ENCODE results near the gene GPS2. TPM values are rescaled to one million over a fixed set of nuclear protein-coding genes. Genes with fewer than 3 reads are reported as not detected.

The GPS2 gene
- total and polyA plus RNA-seq, 10 of the 15 experiments (the other 5 are each of a cell fraction or from before 2014, with no cell fraction given) = 10.2 to 96.4 (median 42.5) TPM

DNA sequence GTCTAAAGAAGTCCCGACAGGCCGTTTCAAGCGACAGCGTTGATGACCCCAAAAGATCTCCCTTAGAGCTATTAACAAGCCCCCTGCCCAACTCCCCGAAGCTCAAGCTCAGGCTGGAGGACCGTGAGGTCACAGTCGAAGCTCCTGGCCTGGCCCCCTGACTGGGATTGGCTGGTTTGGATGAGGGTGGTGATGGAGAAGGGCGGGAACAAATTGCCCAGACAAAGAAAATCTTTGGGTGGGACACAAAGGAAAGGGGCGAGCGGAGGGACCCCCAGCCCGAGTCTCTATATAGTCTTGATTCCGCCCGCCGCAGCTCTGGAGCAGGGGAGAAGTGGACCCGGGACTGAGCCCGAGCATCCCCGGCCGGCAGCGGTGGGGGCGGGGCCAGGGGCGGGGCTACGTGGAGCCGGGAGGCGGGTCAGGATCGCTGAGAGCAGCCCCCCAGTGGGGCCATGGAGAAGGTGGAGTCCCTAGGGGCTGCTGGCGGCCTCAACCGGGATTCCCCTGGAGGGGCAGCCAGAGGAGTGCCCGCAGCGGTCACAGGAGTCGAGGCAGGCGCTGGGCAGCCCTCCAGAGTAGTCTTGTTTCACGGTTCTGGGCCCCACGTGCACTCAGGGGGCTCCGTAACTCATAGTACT lies 15.0 kb upstream of the GPS2 start (continued):
- TF ChIP-seq, protein P1, sequence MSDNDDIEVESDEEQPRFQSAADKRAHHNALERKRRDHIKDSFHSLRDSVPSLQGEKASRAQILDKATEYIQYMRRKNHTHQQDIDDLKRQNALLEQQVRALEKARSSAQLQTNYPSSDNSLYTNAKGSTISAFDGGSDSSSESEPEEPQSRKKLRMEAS (IDR thresholded peaks at IDR 0.05; ENCODE audit: low read depth, low read length) = no peak
- no peak for TF ChIP-seq POLR2AphosphoS2 (IDR thresholded peaks at IDR 0.05; ENCODE audit: low read depth, low read length)
- TF ChIP-seq MYB (IDR thresholded peaks at IDR 0.05; ENCODE audit: borderline replicate concordance, low read depth, low read length) = no peak
- TF ChIP-seq, protein P2, sequence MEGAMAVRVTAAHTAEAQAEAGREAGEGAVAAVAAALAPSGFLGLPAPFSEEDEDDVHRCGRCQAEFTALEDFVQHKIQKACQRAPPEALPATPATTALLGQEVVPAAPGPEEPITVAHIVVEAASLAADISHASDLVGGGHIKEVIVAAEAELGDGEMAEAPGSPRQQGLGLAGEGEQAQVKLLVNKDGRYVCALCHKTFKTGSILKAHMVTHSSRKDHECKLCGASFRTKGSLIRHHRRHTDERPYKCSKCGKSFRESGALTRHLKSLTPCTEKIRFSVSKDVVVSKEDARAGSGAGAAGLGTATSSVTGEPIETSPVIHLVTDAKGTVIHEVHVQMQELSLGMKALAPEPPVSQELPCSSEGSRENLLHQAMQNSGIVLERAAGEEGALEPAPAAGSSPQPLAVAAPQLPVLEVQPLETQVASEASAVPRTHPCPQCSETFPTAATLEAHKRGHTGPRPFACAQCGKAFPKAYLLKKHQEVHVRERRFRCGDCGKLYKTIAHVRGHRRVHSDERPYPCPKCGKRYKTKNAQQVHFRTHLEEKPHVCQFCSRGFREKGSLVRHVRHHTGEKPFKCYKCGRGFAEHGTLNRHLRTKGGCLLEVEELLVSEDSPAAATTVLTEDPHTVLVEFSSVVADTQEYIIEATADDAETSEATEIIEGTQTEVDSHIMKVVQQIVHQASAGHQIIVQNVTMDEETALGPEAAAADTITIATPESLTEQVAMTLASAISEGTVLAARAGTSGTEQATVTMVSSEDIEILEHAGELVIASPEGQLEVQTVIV (IDR thresholded peaks at IDR 0.05; ENCODE audit: borderline replicate concordance, partially characterized antibody) = no peak
- no peak for TF ChIP-seq BRCA1 (IDR thresholded peaks at IDR 0.05; ENCODE audit: low read depth, low read length)
- no peak for TF ChIP-seq MXI1 (IDR thresholded peaks at IDR 0.05; ENCODE audit: low read depth, low read length)
- no peak for TF ChIP-seq PAX5 (IDR thresholded peaks at IDR 0.05; ENCODE audit: borderline replicate concordance, low read depth, low read length)
- no peak for TF ChIP-seq RAD51 (IDR thresholded peaks at IDR 0.05)
- TF ChIP-seq SMAD5 (IDR thresholded peaks at IDR 0.05; ENCODE audit: low read depth) = no peak
- TF ChIP-seq CBX3 (IDR thresholded peaks at IDR 0.05; ENCODE audit: borderline replicate concordance, low read depth) = no peak
- TF ChIP-seq JUNB (IDR thresholded peaks at IDR 0.05) = no peak

Measured in GM12878 (cell line).